Stimulated activated memory B cell treated with anti-CD40 and anti-IgM and Interleukin-4, amounts not matched to agents 10 μg/mL and 1 μg/mL and 100 μg/mL, for 72 hours (primary cell): ENCODE data around the gene ACSF3.
A peak's percentile ranks its signal among the peaks of the same experiment; 100 is the strongest.

Experiments
- ATAC-seq: fragments of 150-1000 bp; cut with Tn5 transposase; 2 replicates; pipeline ENCODE4 v1.10.0; 2021
- H3K27ac Mint-ChIP-seq: one replicate; pipeline ENCODE4 v1.8.0; 2022; ENCODE audit warnings: mild to moderate bottlenecking, mixed read lengths
- H3K27me3 Mint-ChIP-seq: one replicate; pipeline ENCODE4 v1.8.0; 2022; ENCODE audit warnings: mixed read lengths
- H3K36me3 Mint-ChIP-seq: one replicate; pipeline ENCODE4 v1.8.0; 2022; ENCODE audit warnings: mixed read lengths
- H3K4me1 Mint-ChIP-seq: one replicate; pipeline ENCODE4 v1.8.0; 2022; ENCODE audit warnings: mixed read lengths
- H3K4me3 Mint-ChIP-seq: one replicate; pipeline ENCODE4 v1.8.0; 2022; ENCODE audit warnings: mild to moderate bottlenecking, moderate library complexity, mixed read lengths
- H3K9me3 Mint-ChIP-seq: one replicate; pipeline ENCODE4 v1.8.0; 2022; ENCODE audit warnings: mixed read lengths

Gene ACSF3

DNA sequence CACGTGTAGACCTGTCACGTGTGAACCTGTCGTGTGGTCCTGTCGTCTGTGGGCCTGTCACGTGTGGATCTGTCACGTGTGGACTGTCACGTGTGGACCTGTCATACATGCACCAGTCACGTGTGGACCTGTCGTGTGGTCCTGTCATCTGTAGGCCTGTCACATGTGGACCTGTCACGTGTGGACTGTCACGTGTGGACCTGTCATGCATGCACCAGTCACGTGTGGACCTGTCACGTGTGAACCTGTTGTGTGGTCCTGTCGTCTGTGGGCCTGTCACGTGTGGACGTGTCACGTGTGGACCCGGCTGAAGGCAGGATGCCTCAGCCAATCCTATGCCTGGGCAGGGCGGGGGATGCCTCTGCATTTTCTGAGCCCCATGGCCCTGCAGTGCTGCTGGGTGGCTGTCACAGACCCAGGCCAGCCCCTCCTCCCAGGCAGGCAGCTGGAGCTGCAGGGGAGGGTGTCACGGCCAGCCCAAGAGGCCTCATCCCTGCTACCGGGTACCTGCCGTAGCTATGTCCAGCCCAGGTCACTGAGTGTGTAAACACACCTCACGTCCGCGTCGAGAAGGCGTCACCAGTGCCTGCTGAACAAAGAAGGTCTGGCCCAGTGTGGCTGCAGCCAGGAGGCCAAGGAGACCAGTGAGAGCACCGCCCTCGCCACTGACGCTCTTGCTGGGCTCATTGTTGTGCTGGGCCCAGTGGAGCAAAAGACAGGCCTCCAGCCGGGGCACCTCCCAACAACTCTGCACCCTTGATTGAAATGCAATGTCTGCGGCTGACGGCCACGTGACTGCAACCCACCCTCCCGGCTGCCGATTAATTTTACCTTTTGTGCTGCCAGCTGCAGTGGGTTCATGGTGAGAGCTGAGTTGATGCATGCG, 18.6 kb upstream of the ACSF3 start:
- H3K4me3 Mint-ChIP-seq = no peak overlapping the region
- ATAC-seq = no peak
- no peaks in the 10 kb centered on the region for H3K36me3 Mint-ChIP-seq
- H3K9me3 Mint-ChIP-seq = no peaks in the 10 kb centered on the region
- no peaks in the 10 kb centered on the region for H3K27me3 Mint-ChIP-seq
- H3K4me1 Mint-ChIP-seq = no peaks in the 10 kb centered on the region
- H3K27ac Mint-ChIP-seq = no peak overlapping the region

DNA sequence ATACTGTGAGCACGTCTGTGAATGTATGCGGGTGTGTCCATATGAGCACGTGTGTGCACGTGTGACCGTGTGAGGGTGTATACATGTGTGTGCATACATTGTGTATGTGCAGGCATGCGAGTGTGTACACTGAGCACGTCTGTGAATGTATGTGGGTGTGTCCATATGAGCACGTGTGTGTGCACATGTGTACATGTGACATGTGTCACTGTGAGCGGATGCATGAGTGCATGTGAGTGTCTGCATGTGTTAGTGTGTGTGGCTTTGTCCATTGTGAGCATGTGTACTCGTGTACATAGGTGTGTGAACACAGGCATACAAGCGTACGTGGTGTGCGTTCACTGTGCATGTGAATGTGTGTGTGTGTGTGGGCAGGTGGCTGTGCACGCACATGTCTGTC, 17.5 kb upstream of the ACSF3 start:
- ATAC-seq = no peak

GRCh38 chr16:89077076-89077475, 16.6 kb upstream of the ACSF3 start:
- H3K27ac Mint-ChIP-seq = no peak overlapping the region
- H3K9me3 Mint-ChIP-seq = no peaks in the 10 kb centered on the region
- H3K36me3 Mint-ChIP-seq = no peaks in the 10 kb centered on the region
- H3K27me3 Mint-ChIP-seq = no peaks in the 10 kb centered on the region
- no peak for ATAC-seq
- H3K4me1 Mint-ChIP-seq = no peaks in the 10 kb centered on the region
- H3K4me3 Mint-ChIP-seq = no peak overlapping the region

More for the DNA sequence above, 17.5 kb upstream of the ACSF3 start:
- H3K9me3 Mint-ChIP-seq = no peaks in the 10 kb centered on the region
- H3K4me3 Mint-ChIP-seq = no peak overlapping the region
- no peak overlapping the region for H3K27ac Mint-ChIP-seq
- no peaks in the 10 kb centered on the region for H3K36me3 Mint-ChIP-seq
- H3K4me1 Mint-ChIP-seq = no peaks in the 10 kb centered on the region
- H3K27me3 Mint-ChIP-seq = no peaks in the 10 kb centered on the region

DNA sequence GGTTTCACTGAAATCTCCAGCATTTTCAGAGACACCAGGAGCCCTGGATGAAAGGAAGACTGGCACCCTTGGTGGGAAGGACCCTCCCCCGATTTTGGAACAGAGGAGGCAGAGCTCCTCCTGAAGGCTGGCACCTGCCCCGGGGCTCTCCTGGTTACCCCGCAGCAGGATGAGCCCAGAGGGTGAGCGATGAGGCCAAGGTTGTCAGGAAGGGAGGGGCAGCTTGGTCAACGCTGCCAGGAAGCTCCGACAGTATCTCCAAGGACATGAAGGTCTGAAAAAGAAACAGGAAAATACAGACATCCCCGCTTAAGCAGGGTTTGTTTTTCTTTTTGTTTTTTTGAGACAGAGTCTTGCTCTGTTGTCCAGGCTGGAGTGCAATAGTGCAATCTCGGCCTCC, 15.5 kb upstream of the ACSF3 start:
- Mint-ChIP-seq H3K4me1 (no peaks in the 10 kb centered on the region), H3K4me3 (no peak overlapping the region), H3K27me3 (no peaks in the 10 kb centered on the region), H3K27ac (no peak overlapping the region), H3K36me3 (no peaks in the 10 kb centered on the region), H3K9me3 (no peaks in the 10 kb centered on the region)
- ATAC-seq = no peak

DNA sequence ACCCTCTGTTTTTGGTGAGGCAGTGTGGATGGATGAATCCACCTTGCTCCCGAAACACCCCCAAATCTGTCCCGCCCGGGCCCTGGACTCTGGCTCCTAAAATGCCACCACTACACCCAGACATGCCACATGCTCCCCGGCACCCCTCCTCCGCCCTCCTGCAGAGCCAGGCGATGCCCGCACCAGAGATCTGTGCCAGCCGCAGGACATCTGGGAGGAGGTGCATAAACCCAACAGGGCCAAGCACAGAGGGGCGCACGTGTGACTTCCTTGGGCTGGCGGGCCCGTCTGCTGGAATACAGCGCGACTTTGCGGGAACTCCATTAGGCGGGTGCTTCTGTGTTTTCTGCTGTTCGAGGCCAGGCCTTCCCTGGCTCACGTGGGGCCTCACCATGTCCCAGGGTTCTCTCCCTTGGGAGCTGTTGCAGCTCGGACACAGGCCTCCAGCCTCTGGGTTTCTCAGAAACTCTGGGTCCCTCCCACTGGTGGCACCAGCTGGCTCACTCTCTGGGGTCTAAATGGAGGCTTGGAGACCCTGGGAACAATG, 14.1 kb upstream of the ACSF3 start:
- Mint-ChIP-seq H3K36me3 (no peaks in the 10 kb centered on the region), H3K4me3 (no peak overlapping the region), H3K4me1 (peaks cover 3% of the 10 kb centered on the region), H3K9me3 (no peaks in the 10 kb centered on the region), H3K27ac (peak overlapping the region; percentile 20), H3K27me3 (no peaks in the 10 kb centered on the region)
- ATAC-seq = no peak

DNA sequence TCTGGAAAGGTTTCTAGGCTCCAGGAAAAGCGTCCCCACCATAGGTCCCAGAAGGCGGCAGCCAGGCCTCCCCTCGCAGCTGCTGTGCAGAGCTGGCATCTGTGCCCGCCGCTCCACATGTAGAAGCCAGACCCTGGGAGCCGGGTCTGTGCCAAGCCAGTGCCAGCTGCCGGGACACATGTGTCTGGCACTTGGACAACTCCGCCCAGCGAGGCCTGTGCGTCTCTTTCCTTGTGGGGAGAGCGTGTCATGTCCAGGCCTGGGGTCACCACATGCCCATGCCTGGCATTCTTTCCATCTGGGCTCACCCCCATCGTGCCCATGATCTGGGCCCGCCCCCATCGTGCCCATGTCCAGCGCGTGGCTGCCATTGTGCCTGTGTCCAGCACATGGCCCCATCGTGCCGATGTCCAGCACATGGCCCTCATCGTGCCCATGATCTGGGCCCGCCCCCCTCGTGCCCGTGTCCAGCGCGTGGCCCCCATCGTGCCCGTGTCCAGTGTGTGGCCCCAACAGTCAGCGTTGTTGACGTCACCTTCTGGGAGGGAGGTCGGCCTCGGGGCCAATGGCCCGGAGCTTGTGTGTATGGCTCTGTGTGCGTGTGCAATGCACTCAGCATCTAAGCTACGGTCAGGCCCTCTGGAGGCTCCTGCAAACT, 13.3 kb upstream of the ACSF3 start:
- Mint-ChIP-seq H3K36me3 (no peaks in the 10 kb centered on the region), H3K4me1 (peaks cover 8% of the 10 kb centered on the region), H3K4me3 (no peak overlapping the region), H3K27me3 (no peaks in the 10 kb centered on the region), H3K9me3 (no peaks in the 10 kb centered on the region), H3K27ac (no peak overlapping the region)
- no peak for ATAC-seq

- Mint-ChIP-seq H3K4me1 (peaks cover 8% of the 10 kb centered on the region), H3K4me3 (no peak overlapping the region), H3K9me3 (no peaks in the 10 kb centered on the region), H3K36me3 (no peaks in the 10 kb centered on the region), H3K27me3 (no peaks in the 10 kb centered on the region), H3K27ac (no peak overlapping the region)
- no peak for ATAC-seq
Observed at GRCh38 chr16:89081556-89081955, 12.1 kb upstream of the ACSF3 start.

- peak overlapping the region; percentile 25 for H3K4me3 Mint-ChIP-seq
- ATAC-seq = peak; percentile 48
- H3K27me3 Mint-ChIP-seq = peaks cover 21% of the 10 kb centered on the region
- H3K36me3 Mint-ChIP-seq = no peaks in the 10 kb centered on the region
- peak overlapping the region; percentile 40 for H3K27ac Mint-ChIP-seq
- H3K9me3 Mint-ChIP-seq = no peaks in the 10 kb centered on the region
- peaks cover 8% of the 10 kb centered on the region for H3K4me1 Mint-ChIP-seq
Observed at GRCh38 chr16:89084411-89084810, 9.2 kb upstream of the ACSF3 start.

DNA sequence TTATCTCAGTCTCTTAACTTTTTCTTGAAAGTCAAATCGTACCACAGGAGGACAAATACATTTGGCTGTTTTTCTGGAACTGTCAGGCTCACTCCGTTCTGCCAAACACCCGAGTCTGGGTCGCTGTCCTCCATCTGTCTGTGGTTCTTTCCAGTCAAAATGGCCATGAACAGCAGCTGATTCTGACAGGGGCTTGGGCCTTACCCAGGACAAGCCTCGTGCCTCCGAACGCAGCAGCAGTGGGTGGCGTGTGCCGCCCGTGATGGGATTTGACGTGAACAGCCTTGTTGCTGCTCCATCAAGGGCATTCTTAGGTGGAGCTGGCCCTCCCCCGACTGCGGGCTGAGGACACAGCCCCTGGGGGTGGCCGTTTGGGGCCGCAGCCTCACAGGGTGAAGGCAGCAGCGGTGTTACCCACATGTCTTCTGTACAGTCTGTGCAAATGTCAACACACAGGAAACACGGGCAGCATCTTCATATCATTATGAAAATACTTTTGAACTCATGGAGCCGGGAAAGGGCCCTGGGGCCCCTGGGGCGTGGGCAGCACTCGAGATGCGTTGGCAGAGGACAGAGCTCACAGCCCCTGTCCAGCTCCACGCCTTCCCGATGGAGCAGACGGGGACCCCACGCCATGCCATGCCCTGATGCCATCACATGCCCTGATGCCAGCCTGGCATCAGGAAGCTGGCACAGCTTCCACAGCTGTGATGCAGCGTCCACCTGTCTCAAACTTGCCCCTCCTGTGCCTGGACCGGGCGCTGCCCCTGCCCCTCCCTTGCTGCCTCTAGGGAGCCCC, 8.6 kb upstream of the ACSF3 start:
- ATAC-seq = peak; percentile 39
- no peaks in the 10 kb centered on the region for H3K9me3 Mint-ChIP-seq
- no peak overlapping the region for H3K4me3 Mint-ChIP-seq
- H3K4me1 Mint-ChIP-seq = peaks cover 8% of the 10 kb centered on the region
- peaks cover 22% of the 10 kb centered on the region for H3K27me3 Mint-ChIP-seq
- peak overlapping the region; percentile 40 for H3K27ac Mint-ChIP-seq
- no peaks in the 10 kb centered on the region for H3K36me3 Mint-ChIP-seq

DNA sequence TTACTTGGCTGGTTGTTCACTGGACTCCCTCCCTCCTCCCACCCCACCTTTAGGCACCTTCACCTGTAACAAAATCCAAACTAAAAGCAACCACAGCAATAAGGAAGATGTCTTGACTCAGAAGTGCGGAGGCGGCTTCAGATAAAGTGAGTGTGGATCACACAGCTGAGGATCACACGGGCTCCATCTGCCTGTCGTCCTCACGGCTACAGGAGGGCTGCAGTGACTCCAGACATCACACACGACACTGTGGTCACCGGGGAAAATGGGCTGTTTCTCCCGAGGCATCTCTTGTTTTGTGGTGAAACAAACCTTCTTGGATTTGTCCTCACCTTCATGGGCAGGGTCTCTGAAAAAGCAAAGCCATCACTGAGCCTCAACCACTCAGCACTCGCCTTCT, 7.9 kb upstream of the ACSF3 start:
- Mint-ChIP-seq H3K9me3 (no peaks in the 10 kb centered on the region), H3K27ac (no peak overlapping the region), H3K4me1 (peaks cover 8% of the 10 kb centered on the region), H3K4me3 (no peak overlapping the region), H3K27me3 (peaks cover 22% of the 10 kb centered on the region), H3K36me3 (no peaks in the 10 kb centered on the region)
- no peak for ATAC-seq

DNA sequence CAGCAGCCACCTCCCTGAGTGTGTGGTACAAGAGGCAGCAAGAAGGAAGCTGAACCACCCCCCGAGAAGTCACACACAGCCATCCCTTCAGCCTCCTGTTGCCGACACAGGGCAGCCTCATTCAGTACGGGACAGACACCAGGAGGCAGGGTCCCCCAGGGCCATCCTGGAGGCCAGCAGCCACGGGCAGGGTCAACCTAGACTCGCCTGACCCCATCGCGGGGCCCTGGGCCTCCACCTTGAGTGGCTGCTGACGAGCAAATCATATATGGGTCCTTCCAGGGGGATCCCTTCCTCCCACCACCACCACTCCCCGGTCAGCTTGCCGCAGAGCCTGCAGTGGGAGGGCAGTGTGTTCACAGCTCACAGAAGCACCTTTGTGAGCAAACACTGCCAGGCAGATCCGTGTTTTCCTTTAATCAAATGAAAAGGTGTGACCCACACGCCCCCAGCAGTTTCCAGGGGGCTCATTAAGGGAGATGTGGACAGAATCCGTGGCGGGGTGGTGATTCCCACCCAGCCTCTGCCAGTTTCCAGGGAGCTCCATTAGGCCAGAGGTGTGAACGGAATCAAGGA, 5.6 kb upstream of the ACSF3 start:
- H3K36me3 Mint-ChIP-seq = no peaks in the 10 kb centered on the region
- ATAC-seq = no peak
- H3K27ac Mint-ChIP-seq = peak overlapping the region; percentile 19
- H3K9me3 Mint-ChIP-seq = no peaks in the 10 kb centered on the region
- no peak overlapping the region for H3K4me3 Mint-ChIP-seq
- peaks cover 31% of the 10 kb centered on the region for H3K27me3 Mint-ChIP-seq
- H3K4me1 Mint-ChIP-seq = peaks cover 8% of the 10 kb centered on the region

- Mint-ChIP-seq H3K4me3 (no peak overlapping the region), H3K36me3 (no peaks in the 10 kb centered on the region), H3K9me3 (no peaks in the 10 kb centered on the region), H3K27me3 (peaks cover 31% of the 10 kb centered on the region), H3K4me1 (peaks cover 10% of the 10 kb centered on the region), H3K27ac (no peak overlapping the region)
- ATAC-seq = no peak
Observed at GRCh38 chr16:89089120-89089519, 4.5 kb upstream of the ACSF3 start.

DNA sequence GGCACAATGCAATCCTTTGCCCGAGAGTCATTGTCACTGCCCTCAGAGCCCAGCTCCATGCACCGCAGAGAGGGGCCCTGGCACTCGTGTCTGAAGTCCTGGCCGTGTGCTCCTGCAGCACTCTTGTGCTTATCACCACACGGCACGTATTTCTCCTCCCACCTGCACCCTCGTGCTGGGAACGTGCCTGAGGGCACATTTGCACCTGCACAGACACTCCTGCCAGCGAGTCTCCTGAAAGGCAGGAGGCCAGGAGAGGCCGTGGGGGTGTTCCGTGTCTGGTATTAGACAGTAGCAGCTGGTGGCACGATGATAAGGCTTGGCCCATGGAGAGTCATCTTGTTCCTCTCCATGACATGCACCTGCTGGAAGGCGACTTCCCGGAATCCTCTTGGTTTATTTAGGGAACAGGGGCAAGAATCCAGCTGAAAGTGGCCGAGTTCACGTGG, 3.4 kb upstream of the ACSF3 start:
- Mint-ChIP-seq H3K27ac (no peak overlapping the region), H3K9me3 (no peaks in the 10 kb centered on the region), H3K36me3 (no peaks in the 10 kb centered on the region), H3K4me3 (no peak overlapping the region), H3K4me1 (peaks cover 13% of the 10 kb centered on the region), H3K27me3 (peaks cover 31% of the 10 kb centered on the region)
- ATAC-seq = no peak

- H3K4me3 Mint-ChIP-seq = no peak overlapping the region
- H3K27me3 Mint-ChIP-seq = peaks cover 31% of the 10 kb centered on the region
- H3K36me3 Mint-ChIP-seq = no peaks in the 10 kb centered on the region
- H3K4me1 Mint-ChIP-seq = peaks cover 19% of the 10 kb centered on the region
- ATAC-seq = no peak
- H3K9me3 Mint-ChIP-seq = no peaks in the 10 kb centered on the region
- no peak overlapping the region for H3K27ac Mint-ChIP-seq
Observed at GRCh38 chr16:89090669-89091426, 2.8 kb upstream of the ACSF3 start.
